ENCODE data around the gene AMH.

Gene AMH

GRCh38 chr19:2237051-2237868 lies 11.9 kb upstream of the AMH start (continued):
- TF ChIP-seq PRDM2 (tag by site-specific recombination; IDR thresholded peaks at IDR 0.05; ENCODE audit: borderline replicate concordance) (no peak), RBAK (tag by site-specific recombination; IDR thresholded peaks at IDR 0.05) (no peak), ZNF114 (tag by site-specific recombination; IDR thresholded peaks at IDR 0.05) (no peak), ZBTB17 (tag by site-specific recombination; IDR thresholded peaks at IDR 0.05) (no peak), ZNF48 (tag by site-specific recombination; IDR thresholded peaks at IDR 0.05) (no peak), ZNF311 (tag by site-specific recombination; IDR thresholded peaks at IDR 0.05; ENCODE audit: borderline replicate concordance) (no peak), ZNF211 (tag by site-specific recombination; IDR thresholded peaks at IDR 0.05; ENCODE audit: low read depth) (no peak), YY1 (tag by site-specific recombination; IDR thresholded peaks at IDR 0.05) (no peak; the same call in 1 of the 2 replicates), PRDM6 (tag by site-specific recombination; IDR thresholded peaks at IDR 0.05) (no peak), ZNF623 (tag by site-specific recombination; IDR thresholded peaks at IDR 0.05) (no peak; the same call in 1 of the 2 replicates), ZBTB8A (tag by site-specific recombination; IDR thresholded peaks at IDR 0.05) (no peak), ZNF174 (tag by site-specific recombination; IDR thresholded peaks at IDR 0.05) (no peak), ZSCAN23 (tag by site-specific recombination; IDR thresholded peaks at IDR 0.05) (0 out of 2 replicates have a peak, but pooled peaks have one; percentile 7), KLF16 (tag by site-specific recombination; IDR thresholded peaks at IDR 0.05) (no peak), ZNF423 (tag by site-specific recombination; IDR thresholded peaks at IDR 0.05) (no peak), ZNF362 (tag by site-specific recombination; IDR thresholded peaks at IDR 0.05) (peak; percentile 58; the same call in 1 of the 2 replicates)
- TF ChIP-seq, protein P1, sequence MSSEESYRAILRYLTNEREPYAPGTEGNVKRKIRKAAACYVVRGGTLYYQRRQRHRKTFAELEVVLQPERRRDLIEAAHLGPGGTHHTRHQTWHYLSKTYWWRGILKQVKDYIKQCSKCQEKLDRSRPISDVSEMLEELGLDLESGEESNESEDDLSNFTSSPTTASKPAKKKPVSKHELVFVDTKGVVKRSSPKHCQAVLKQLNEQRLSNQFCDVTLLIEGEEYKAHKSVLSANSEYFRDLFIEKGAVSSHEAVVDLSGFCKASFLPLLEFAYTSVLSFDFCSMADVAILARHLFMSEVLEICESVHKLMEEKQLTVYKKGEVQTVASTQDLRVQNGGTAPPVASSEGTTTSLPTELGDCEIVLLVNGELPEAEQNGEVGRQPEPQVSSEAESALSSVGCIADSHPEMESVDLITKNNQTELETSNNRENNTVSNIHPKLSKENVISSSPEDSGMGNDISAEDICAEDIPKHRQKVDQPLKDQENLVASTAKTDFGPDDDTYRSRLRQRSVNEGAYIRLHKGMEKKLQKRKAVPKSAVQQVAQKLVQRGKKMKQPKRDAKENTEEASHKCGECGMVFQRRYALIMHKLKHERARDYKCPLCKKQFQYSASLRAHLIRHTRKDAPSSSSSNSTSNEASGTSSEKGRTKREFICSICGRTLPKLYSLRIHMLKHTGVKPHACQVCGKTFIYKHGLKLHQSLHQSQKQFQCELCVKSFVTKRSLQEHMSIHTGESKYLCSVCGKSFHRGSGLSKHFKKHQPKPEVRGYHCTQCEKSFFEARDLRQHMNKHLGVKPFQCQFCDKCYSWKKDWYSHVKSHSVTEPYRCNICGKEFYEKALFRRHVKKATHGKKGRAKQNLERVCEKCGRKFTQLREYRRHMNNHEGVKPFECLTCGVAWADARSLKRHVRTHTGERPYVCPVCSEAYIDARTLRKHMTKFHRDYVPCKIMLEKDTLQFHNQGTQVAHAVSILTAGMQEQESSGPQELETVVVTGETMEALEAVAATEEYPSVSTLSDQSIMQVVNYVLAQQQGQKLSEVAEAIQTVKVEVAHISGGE (tag by site-specific recombination; conservative IDR thresholded peaks at IDR 0.05; ENCODE audit: low read depth): peak; percentile 55
- TF ChIP-seq, protein P2, sequence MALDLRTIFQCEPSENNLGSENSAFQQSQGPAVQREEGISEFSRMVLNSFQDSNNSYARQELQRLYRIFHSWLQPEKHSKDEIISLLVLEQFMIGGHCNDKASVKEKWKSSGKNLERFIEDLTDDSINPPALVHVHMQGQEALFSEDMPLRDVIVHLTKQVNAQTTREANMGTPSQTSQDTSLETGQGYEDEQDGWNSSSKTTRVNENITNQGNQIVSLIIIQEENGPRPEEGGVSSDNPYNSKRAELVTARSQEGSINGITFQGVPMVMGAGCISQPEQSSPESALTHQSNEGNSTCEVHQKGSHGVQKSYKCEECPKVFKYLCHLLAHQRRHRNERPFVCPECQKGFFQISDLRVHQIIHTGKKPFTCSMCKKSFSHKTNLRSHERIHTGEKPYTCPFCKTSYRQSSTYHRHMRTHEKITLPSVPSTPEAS (tag by site-specific recombination; IDR thresholded peaks at IDR 0.05): no peak
- TF ChIP-seq, protein P3, sequence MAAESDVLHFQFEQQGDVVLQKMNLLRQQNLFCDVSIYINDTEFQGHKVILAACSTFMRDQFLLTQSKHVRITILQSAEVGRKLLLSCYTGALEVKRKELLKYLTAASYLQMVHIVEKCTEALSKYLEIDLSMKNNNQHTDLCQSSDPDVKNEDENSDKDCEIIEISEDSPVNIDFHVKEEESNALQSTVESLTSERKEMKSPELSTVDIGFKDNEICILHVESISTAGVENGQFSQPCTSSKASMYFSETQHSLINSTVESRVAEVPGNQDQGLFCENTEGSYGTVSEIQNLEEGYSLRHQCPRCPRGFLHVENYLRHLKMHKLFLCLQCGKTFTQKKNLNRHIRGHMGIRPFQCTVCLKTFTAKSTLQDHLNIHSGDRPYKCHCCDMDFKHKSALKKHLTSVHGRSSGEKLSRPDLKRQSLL (tag by site-specific recombination; IDR thresholded peaks at IDR 0.05): 0 out of 2 replicates have a peak, but pooled peaks have one; percentile 7
- TF ChIP-seq, protein P4, sequence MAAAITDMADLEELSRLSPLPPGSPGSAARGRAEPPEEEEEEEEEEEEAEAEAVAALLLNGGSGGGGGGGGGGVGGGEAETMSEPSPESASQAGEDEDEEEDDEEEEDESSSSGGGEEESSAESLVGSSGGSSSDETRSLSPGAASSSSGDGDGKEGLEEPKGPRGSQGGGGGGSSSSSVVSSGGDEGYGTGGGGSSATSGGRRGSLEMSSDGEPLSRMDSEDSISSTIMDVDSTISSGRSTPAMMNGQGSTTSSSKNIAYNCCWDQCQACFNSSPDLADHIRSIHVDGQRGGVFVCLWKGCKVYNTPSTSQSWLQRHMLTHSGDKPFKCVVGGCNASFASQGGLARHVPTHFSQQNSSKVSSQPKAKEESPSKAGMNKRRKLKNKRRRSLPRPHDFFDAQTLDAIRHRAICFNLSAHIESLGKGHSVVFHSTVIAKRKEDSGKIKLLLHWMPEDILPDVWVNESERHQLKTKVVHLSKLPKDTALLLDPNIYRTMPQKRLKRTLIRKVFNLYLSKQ (tag by site-specific recombination; IDR thresholded peaks at IDR 0.05; ENCODE audit: borderline replicate concordance): 0 out of 2 replicates have a peak, but pooled peaks have one; percentile 9

Data from HEK293 (cell line).